Panc1 (cell line): ENCODE data around the gene CHMP2B.

Source experiments
- CTCF ChIP-seq: fragments of 450-650 bp; IDR thresholded peaks from 2 replicates; pipeline ENCODE4 v1.5.1; 2017; ENCODE audit warnings: mild to moderate bottlenecking
- POLR2AphosphoS5 ChIP-seq: IDR thresholded peaks from 2 replicates; pipeline ENCODE4 v1.6.1; 2012; ENCODE audit warnings: mild to moderate bottlenecking, low read depth, low read length, moderate library complexity
- REST ChIP-seq, 2 experiments: IDR thresholded peaks; 2 replicates each; pipeline ENCODE4 v1.6.1; 2011 to 2012; ENCODE audit warnings: low read depth in 2 of 2, control low read depth in 1 of 2, low read length in 1 of 2, mild to moderate bottlenecking in 1 of 2, moderate library complexity in 1 of 2; ENCODE audit not compliant: insufficient read depth in 1 of 2
- TCF7L2 ChIP-seq: IDR thresholded peaks from 2 replicates; pipeline ENCODE4 v1.6.1; 2011; ENCODE audit warnings: mild to moderate bottlenecking, low read depth, low read length, inconsistent platforms

- TF ChIP-seq CTCF (no peak), TCF7L2 (no peak), POLR2AphosphoS5 (no peak), REST (IDR thresholded peaks at IDR 0.05; ENCODE audit: insufficient read depth in 1 of 2, low read depth in 2 of 2, low read length in 1 of 2) (no peak)
These were observed 45.1 kb upstream of the CHMP2B start for GRCh38 chr3:87182023-87182422.
